Thyroid gland (tissue), 4 donors: Measurements from ENCODE around the gene ELOVL7.

ENCODE experiments used
- CTCF ChIP-seq, 6 experiments: fragments of 200-600 bp in 3 of 6; fragments of 450-650 bp in 3 of 6; sonication (generic) in 3 of 6; IDR thresholded peaks; one replicate each; pipeline ENCODE4 v1.5.1; 2016 to 2019; ENCODE audit warnings: antibody characterized with exemption in 6 of 6, mild to moderate bottlenecking in 2 of 6, inconsistent platforms in 1 of 6, moderate library complexity in 1 of 6
- POLR2A ChIP-seq, 2 donors: fragments of 450-650 bp; IDR thresholded peaks; one replicate each; pipeline ENCODE4 v1.6.1; 2017; ENCODE audit warnings: antibody characterized with exemption in 2 of 2, mild to moderate bottlenecking in 2 of 2, moderate library complexity in 1 of 2

- TF ChIP-seq POLR2A (IDR thresholded peaks at IDR 0.05) (no peak), CTCF (IDR thresholded peaks at IDR 0.05) (no peak)
These were observed 131.1 kb downstream of the ELOVL7 start for GRCh38 chr5:60712950-60713349.
